Activated gamma-delta T cell treated with anti-CD3 and anti-CD28 coated beads, Interleukin-2, amount 50 U/mL, for 16 hours (primary cell): ENCODE results near the gene OPHN1.

Source experiments
- DNase-seq: peaks from one replicate; pipeline ENCODE4 v3.0.0-alpha.2; 2020; ENCODE audit warnings: low read depth

The OPHN1 gene

DNA sequence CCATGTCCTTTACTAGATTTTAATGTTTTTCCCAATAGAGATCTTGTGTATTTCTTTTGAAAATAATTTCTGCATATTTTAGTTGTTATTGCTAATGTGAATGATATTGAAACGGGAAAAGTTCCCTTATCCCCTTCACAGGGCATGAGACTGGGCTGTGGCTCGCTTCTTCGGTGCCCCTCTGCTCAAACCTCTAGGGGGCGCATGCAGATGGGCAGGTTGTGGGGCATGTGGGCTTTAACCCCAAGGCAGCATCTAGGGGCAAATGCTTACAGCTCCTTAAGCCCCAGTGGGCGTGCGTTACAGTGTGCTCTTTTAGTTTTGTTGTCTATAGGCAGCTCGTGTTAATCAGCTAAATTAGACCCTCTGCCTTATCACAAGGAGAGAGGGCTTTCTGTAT lies 194.7 kb downstream of the OPHN1 start:
- DNase-seq = no peak

DNA sequence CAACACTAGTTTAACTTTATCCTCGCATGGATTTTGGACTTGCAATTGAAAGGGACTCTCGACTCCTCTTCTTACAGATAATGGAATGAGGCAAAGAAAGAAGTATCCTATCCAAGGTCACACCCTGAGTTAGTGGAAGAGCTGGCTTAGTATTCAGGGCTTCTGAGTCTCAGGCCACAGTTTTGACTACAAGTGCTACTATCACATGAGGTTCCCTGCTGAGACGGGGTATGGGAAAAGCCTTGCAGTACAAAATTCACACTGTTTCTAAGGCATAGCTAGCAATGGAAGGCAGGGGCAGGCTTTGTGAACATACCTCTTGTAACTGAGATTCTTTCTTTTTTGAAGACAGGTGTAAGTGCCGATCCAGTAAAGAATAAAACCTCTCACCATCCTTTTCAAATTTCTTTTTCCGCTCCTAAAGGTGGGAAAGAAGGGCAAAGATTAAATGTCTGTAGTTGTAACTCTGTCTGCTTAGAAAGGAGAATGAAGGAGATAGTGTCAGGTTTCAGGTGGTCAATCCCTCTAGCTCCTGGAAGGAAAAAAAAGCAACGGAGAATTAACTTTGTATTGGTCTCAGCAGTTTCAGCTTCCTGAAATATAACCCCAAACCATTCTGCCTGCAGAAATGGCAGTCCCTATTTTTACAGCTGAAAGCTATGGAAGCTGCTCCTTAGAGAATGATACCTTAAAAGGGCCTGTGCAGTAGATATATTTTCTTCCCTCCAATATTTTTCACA lies 199.0 kb downstream of the OPHN1 start:
- no peak for DNase-seq

- no peak for DNase-seq
These were observed 201.1 kb downstream of the OPHN1 start for GRCh38 chrX:68232206-68232605.

GRCh38 chrX:68209008-68209407 lies 224.3 kb downstream of the OPHN1 start:
- no peak for DNase-seq

- DNase-seq = no peak
These were observed 228.7 kb downstream of the OPHN1 start for GRCh38 chrX:68204521-68205038.

GRCh38 chrX:68203646-68204045 lies 229.6 kb downstream of the OPHN1 start:
- DNase-seq = no peak

GRCh38 chrX:68203211-68203610 lies 230.1 kb downstream of the OPHN1 start:
- no peak for DNase-seq

DNA sequence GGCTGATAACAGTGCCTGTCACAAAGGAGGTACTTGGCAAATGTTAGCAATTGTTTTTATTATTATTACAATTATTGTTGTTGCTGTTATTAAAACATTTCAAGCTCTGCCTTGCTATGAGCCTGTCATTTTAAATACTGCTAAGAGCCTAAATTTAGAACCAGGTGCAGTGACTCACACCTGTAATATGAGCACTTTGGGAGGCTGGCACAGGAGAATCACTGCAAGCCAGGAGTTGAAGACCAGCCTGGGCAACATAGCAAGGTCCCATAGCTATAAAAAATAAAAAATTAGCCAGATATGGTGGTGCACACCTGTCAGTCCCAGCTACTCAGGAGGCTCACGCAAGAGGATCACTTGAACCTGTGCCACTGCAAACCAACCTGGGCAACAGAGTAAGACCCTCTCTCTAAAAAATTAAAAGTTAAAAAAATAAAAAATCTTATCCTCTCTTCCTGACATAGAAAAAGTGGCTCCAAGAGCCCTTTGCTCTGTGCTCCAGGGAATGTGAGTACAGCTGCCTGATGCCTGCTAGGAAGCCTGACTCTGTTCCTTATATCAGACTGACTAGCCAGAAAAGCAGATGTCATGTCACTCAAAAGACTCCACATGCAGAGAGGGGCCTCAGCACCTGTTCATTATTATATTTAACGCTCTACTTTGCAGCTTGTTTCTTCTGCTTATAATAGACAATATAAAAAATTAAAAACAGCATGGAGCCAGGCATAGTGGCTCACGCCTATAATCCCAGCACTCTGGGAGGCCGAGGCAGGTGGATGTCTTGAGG lies 234.0 kb downstream of the OPHN1 start:
- no peak for DNase-seq

DNA sequence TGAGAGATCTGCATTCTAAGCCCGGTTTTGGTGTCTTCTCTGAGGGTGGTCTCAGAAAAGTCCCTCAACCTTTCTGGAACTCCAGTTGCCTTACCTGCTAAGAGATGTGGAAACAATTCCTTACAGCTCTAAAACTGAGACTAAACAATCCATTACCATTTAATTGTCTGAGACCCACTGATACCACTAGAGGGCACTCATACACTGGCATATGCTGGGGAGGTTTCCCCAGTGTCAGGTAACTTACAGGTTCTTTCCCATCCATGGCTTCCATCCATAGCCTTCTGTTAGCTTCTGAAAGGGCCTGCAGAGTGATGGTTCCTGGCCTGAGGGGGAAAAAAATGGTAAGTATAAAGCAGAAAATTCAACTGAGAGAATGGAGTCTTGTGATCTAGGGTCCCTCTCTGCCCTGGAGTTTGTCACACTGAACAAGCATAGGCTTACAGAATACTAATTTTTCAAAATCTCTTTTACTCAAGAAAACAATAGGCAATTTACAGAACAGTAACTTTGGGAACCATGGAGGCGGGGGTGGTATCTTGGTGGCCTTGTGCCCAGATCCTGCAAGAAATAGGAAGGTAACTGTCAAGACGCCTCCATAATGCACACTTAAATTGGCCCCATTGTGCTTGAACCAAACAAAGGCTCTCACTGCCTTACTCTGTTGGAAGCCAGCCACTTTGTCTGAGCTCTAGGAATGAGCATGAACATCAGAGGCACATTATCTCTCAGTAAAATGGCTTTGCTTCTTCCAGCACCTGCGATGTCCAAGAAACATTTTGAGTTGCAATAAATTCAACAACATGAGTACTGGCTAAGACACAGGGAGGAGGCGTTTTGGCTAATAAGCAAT lies 236.1 kb downstream of the OPHN1 start:
- DNase-seq = no peak

GRCh38 chrX:68195561-68195960 lies 237.7 kb downstream of the OPHN1 start:
- no peak for DNase-seq

DNA sequence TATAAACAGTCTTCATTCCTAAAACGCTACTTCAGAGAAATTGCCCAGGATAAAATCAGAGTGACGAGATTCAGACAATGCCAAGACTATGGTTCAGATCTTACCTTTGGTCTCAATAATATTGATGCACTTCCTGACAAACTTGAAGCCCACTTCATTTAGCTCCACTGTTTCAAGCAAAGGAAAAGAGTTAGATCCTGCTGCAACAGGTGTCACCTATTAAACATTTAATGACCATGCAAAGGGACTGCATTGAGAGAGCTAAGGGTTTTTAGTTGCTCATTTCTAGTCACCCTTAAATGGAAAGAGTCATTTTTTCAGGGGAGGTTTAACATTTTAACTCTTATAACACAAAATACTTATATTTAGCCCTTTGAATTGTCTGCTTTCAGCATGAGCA lies 239.5 kb downstream of the OPHN1 start:
- no peak for DNase-seq

DNA sequence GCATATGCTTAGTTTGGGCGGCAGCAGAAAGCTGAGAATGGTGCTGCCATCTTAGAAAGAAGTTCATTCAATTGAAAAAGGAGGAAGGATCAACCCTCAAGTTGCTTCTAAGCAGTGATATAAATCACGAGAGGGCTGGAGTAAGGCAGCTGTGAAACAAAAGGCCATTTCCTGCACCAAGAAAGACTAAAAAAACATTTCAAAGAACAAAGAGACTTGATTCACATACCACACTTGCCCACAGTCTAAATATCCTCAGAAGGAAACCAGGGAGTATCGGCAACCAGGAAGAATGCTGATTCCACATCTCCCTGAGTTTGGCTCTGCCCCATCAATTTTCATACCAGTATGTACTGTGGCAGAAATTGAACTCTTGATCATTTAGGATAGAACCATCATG lies 240.1 kb downstream of the OPHN1 start:
- DNase-seq = no peak

GRCh38 chrX:68190799-68191198 lies 242.5 kb downstream of the OPHN1 start:
- DNase-seq = no peak

DNA sequence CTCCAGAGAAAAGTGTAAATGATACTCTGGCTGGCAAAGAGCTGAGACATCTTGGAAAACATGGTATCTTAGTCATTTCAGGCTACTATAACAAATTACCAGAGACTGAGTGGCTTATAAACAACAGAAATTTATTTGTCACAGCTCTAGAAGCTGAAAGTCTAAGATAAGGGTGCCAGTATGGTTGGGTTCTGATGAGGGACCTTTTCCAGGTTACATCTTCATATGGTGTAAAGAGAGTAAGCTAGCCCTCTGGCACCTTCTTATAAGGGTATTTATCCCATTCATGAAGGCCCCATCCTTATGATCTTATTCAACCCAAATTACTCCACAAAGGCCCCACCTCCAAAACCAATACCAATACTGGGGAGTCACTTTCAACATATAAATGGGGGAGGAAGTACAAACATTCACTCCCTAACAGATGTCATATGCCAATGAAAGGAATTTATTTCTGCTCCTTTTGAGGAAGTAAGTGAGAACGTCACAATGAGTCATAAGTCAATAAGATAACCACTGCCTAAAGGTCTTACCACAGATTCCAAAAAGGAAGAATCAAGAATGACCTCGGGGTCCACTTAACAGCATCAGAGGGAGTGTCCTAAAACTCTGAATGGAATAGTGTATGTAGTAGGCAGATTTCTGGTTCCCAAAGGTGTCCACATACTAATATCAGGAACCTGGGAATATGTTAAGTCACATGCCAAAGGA lies 246.6 kb downstream of the OPHN1 start:
- no peak for DNase-seq

DNA sequence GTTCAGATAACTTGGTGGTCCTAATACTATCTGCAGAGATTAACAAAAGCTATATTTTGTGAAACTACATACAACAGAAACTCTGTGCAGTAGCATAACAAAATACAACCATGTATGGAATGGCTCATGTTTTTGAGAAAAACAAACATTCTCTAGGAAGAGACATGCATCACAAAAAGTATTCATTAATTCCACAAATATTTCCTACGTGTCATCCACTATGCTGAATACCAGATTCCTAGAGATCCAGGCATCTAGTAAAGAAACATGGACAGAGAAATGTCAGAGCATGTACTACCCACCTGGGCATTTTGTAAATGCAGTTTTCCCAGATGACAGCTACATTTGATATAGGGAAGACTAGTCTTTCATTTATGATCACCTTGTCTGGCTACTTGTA lies 248.1 kb downstream of the OPHN1 start:
- DNase-seq = no peak

GRCh38 chrX:68183612-68184214 lies 249.6 kb downstream of the OPHN1 start:
- DNase-seq = no peak

GRCh38 chrX:68180579-68180978 lies 252.7 kb downstream of the OPHN1 start:
- DNase-seq = no peak

GRCh38 chrX:68179355-68179754 lies 253.9 kb downstream of the OPHN1 start:
- DNase-seq = no peak

DNA sequence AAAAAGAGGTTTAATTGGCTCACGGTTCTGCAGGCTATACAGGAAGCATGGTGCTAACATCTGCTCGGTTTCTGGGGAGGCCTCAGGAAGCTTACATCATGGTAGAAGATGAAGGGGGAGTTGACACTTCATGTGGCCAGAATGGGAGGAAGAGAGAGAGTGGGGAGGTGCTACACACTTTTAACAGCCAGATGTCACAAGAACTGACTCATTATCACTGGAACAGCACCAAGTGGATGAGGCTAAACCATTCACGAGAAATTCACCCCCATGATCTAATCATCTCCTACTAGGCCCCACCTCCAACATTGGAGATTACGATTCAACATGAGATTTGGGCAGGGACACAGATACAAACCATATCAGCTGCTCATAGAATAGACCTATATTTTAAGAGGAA lies 255.8 kb downstream of the OPHN1 start:
- DNase-seq = no peak

GRCh38 chrX:68175562-68175961 lies 257.7 kb downstream of the OPHN1 start:
- DNase-seq = no peak

- no peak for DNase-seq
These were observed 269.9 kb downstream of the OPHN1 start for GRCh38 chrX:68163441-68163840.
